GF-D8 (cell line): ENCODE data around the gene TXNDC16.

Source experiments
- DNase-seq: peaks from one replicate; lab custom pipeline; 2025; lab: John Stamatoyannopoulos, UW

Gene TXNDC16

GRCh38 chr14:52455291-52456088 is 96.8 kb downstream of the TXNDC16 start:
- no peak for DNase-seq

GRCh38 chr14:52447236-52447635 is 105.1 kb downstream of the TXNDC16 start:
- DNase-seq = no peak

GRCh38 chr14:52446355-52446754 is 106.0 kb downstream of the TXNDC16 start:
- no peak for DNase-seq

GRCh38 chr14:52443506-52443905 is 108.8 kb downstream of the TXNDC16 start:
- no peak for DNase-seq

- no peak for DNase-seq
These were observed 109.7 kb downstream of the TXNDC16 start for GRCh38 chr14:52442602-52443001.

- no peak for DNase-seq
These were observed 110.1 kb downstream of the TXNDC16 start for GRCh38 chr14:52442166-52442565.

- no peak for DNase-seq
These were observed 112.8 kb downstream of the TXNDC16 start for GRCh38 chr14:52439476-52439875.

- DNase-seq = no peak
These were observed 117.3 kb downstream of the TXNDC16 start for GRCh38 chr14:52434955-52435354.

GRCh38 chr14:52430474-52430873 is 121.8 kb downstream of the TXNDC16 start:
- no peak for DNase-seq

GRCh38 chr14:52429451-52429850 is 122.9 kb downstream of the TXNDC16 start:
- DNase-seq = no peak

- no peak for DNase-seq
These were observed 124.8 kb downstream of the TXNDC16 start for GRCh38 chr14:52427460-52427859.

GRCh38 chr14:52422650-52423356 is 129.5 kb downstream of the TXNDC16 start:
- no peak for DNase-seq

GRCh38 chr14:52417139-52417538 is 135.2 kb downstream of the TXNDC16 start:
- no peak for DNase-seq

GRCh38 chr14:52413729-52414408 is 138.4 kb downstream of the TXNDC16 start:
- DNase-seq = no peak

- no peak for DNase-seq
These were observed 139.9 kb downstream of the TXNDC16 start for GRCh38 chr14:52412426-52412825.

GRCh38 chr14:52405314-52405713 is 147.0 kb downstream of the TXNDC16 start:
- no peak for DNase-seq

GRCh38 chr14:52402812-52403526 is 149.3 kb downstream of the TXNDC16 start:
- DNase-seq = no peak

- no peak for DNase-seq
These were observed 151.5 kb downstream of the TXNDC16 start for GRCh38 chr14:52400846-52401245.

GRCh38 chr14:52399921-52400595 is 152.2 kb downstream of the TXNDC16 start:
- no peak for DNase-seq

GRCh38 chr14:52399104-52399503 is 153.2 kb downstream of the TXNDC16 start:
- DNase-seq = no peak

- no peak for DNase-seq
These were observed 154.5 kb downstream of the TXNDC16 start for GRCh38 chr14:52397844-52398243.

- DNase-seq = no peak
These were observed 156.6 kb downstream of the TXNDC16 start for GRCh38 chr14:52395728-52396127.
